Renal pelvis (tissue), 4 donors: ENCODE measurements around the gene GRN. TPM values are rescaled to one million over a fixed set of nuclear protein-coding genes. Genes with fewer than 3 reads are reported as not detected.
"Not testable (repeated sequence)": the region's sequence is repeated elsewhere in the genome, so short reads cannot be mapped to it uniquely, and the experiment has no call there.

Source experiments
- DNase-seq: peaks from one replicate; pipeline ENCODE4 v3.0.0-alpha.2; 2013
- polyA plus RNA-seq, 3 donors: library from polyadenylated mRNA; unstranded; fragments of 120-200 nt; gene quantifications; one replicate each; pipeline ENCODE4 v1.2.1, GENCODE V29; 2013; ENCODE audit not compliant: insufficient read length in 3 of 3

The GRN gene
- polyA plus RNA-seq, 3 donors = 270 to 310 (median 292) TPM

GRCh38 chr17:44379887-44380286 lies 34.8 kb downstream of the GRN start:
- no peak for DNase-seq

- no peak for DNase-seq
Measured at GRCh38 chr17:44380767-44381166, 35.7 kb downstream of the GRN start.

GRCh38 chr17:44381810-44382305 lies 36.8 kb downstream of the GRN start:
- no peak for DNase-seq

- no peak for DNase-seq
Measured at GRCh38 chr17:44382917-44383316, 37.8 kb downstream of the GRN start.

- no peak for DNase-seq
Measured at GRCh38 chr17:44383363-44383762, 38.3 kb downstream of the GRN start.

- DNase-seq = no peak
Measured at GRCh38 chr17:44383861-44384260, 38.8 kb downstream of the GRN start.

GRCh38 chr17:44384281-44384822 lies 39.2 kb downstream of the GRN start:
- DNase-seq = no peak

- no peak for DNase-seq
Measured at GRCh38 chr17:44384823-44385286, 39.8 kb downstream of the GRN start.

- DNase-seq = peak; percentile 78
Measured at GRCh38 chr17:44385287-44386181, 40.4 kb downstream of the GRN start.

GRCh38 chr17:44386182-44386525 lies 41.1 kb downstream of the GRN start:
- DNase-seq = no peak

GRCh38 chr17:44387804-44388203 lies 42.7 kb downstream of the GRN start:
- no peak for DNase-seq

GRCh38 chr17:44389281-44389680 lies 44.2 kb downstream of the GRN start, which contains the start of gene ITGA2B:
Gene ITGA2B, minus strand, starts transcription at chr17:44389649. Its CDS starts 176 bp downstream, at chr17:44389473.
- DNase-seq = no peak

- no peak for DNase-seq
Measured at GRCh38 chr17:44389723-44390202, 44.7 kb downstream of the GRN start.

GRCh38 chr17:44390250-44390870 lies 45.3 kb downstream of the GRN start:
- DNase-seq = no peak

GRCh38 chr17:44394112-44394511 lies 49.0 kb downstream of the GRN start:
- DNase-seq = not testable (repeated sequence)

GRCh38 chr17:44394833-44395232 lies 49.7 kb downstream of the GRN start:
- no peak for DNase-seq

- no peak for DNase-seq
Measured at GRCh38 chr17:44396946-44397345, 51.8 kb downstream of the GRN start.

GRCh38 chr17:44397479-44398440 lies 52.7 kb downstream of the GRN start:
- no peak for DNase-seq

GRCh38 chr17:44398692-44399691 lies 53.9 kb downstream of the GRN start:
- DNase-seq = no peak

- no peak for DNase-seq
Measured at GRCh38 chr17:44400226-44400847, 55.2 kb downstream of the GRN start.
